HG02885 (cell line): ENCODE measurements around the gene TRIM16.
"Not testable (repeated sequence)": the region's sequence is repeated elsewhere in the genome, so short reads cannot be mapped to it uniquely, and the experiment has no call there.

Experiments used
- ATAC-seq: cut with Tn5 transposase; IDR thresholded peaks from one replicate; pipeline ENCODE4 v1.9.1; 2021; ENCODE audit warnings: mild to moderate bottlenecking; ENCODE audit not compliant: unreplicated experiment, poor library complexity

The TRIM16 gene

GRCh38 chr17:15622124-15622523, 62.0 kb downstream of the TRIM16 start:
- ATAC-seq = not testable (repeated sequence)

- not testable (repeated sequence) for ATAC-seq
Observed at GRCh38 chr17:15619331-15620058, 64.6 kb downstream of the TRIM16 start, which contains the start of gene FBXW10B. Gene FBXW10B, minus strand, starts transcription at chr17:15619704. Its CDS starts 192 bp downstream, at chr17:15619512.

- ATAC-seq = not testable (repeated sequence)
Observed at GRCh38 chr17:15616828-15617227, 67.3 kb downstream of the TRIM16 start.

- not testable (repeated sequence) for ATAC-seq
Observed at GRCh38 chr17:15615850-15616249, 68.3 kb downstream of the TRIM16 start.

GRCh38 chr17:15613111-15613510, 71.0 kb downstream of the TRIM16 start:
- not testable (repeated sequence) for ATAC-seq

GRCh38 chr17:15592960-15593359, 91.2 kb downstream of the TRIM16 start:
- not testable (repeated sequence) for ATAC-seq

GRCh38 chr17:15591986-15592385, 92.1 kb downstream of the TRIM16 start:
- ATAC-seq = not testable (repeated sequence)

GRCh38 chr17:15590844-15591243, 93.3 kb downstream of the TRIM16 start:
- ATAC-seq = not testable (repeated sequence)

- peak; percentile 91 for ATAC-seq
Observed at GRCh38 chr17:15589544-15590536, 94.3 kb downstream of the TRIM16 start.

- not testable (repeated sequence) for ATAC-seq
Observed at GRCh38 chr17:15588017-15588416, 96.1 kb downstream of the TRIM16 start.

- not testable (repeated sequence) for ATAC-seq
Observed at GRCh38 chr17:15583313-15583712, 100.8 kb downstream of the TRIM16 start.

- ATAC-seq = not testable (repeated sequence)
Observed at GRCh38 chr17:15581462-15581861, 102.6 kb downstream of the TRIM16 start.
